ENCODE results near the gene AFAP1L1. TPM values are rescaled to one million over a fixed set of nuclear protein-coding genes. Genes with fewer than 3 reads are reported as not detected.
A peak's percentile ranks its signal among the peaks of the same experiment; 100 is the strongest.

Gene AFAP1L1
- total and polyA plus RNA-seq, 2 of the 13 experiments (the other 11 are each of a cell fraction or from before 2014, with no cell fraction given): 0.38 to 1.0 TPM

DNA sequence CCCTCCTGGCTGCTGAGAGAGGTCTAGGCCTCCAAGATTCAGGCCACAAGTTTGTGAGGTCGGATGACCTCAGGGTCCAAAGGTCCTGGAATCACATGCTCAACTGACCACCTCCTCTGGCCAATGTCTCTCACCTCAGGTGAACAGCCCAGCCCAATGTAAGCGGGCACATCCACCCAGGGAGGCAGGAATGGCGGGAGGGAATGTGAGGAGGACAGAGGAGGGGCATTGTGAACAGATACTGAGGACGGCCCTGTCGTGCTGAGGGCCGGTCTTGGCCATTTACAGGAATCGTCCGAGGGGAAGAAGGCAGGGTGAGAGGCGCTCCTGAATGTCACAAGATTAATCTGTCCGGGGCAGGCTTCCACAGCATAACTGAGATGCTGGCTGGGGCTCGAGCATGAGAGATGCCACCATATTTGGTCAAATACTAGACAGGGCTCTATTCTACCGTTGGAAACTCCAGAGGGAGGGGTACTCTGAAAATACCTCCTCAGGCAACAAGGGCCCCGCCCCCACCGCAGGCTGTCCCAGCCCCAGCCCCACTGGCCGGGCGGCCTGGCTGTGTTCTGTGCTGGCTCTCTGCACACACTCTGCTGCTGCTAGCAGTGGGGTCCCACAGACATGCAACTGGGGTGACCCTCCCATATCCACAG, 108.9 kb downstream of the AFAP1L1 start (continued):
- TF ChIP-seq, protein P1, sequence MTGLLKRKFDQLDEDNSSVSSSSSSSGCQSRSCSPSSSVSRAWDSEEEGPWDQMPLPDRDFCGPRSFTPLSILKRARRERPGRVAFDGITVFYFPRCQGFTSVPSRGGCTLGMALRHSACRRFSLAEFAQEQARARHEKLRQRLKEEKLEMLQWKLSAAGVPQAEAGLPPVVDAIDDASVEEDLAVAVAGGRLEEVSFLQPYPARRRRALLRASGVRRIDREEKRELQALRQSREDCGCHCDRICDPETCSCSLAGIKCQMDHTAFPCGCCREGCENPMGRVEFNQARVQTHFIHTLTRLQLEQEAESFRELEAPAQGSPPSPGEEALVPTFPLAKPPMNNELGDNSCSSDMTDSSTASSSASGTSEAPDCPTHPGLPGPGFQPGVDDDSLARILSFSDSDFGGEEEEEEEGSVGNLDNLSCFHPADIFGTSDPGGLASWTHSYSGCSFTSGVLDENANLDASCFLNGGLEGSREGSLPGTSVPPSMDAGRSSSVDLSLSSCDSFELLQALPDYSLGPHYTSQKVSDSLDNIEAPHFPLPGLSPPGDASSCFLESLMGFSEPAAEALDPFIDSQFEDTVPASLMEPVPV (CRISPR knock-in tag; IDR thresholded peaks at IDR 0.05): 0 out of 2 replicates have a peak, but pooled peaks have one; percentile 65
- TF ChIP-seq RCOR2 (CRISPR knock-in tag; IDR thresholded peaks at IDR 0.05) (0 out of 2 replicates have a peak, but pooled peaks have one; percentile 15), ATF7 (IDR thresholded peaks at IDR 0.05) (peak; percentile 36; the same call in 1 of the 2 replicates), ATF7 (CRISPR knock-in tag; IDR thresholded peaks at IDR 0.05) (peak; percentile 80), RARA (CRISPR knock-in tag; IDR thresholded peaks at IDR 0.05) (peak; percentile 45), PRPF4 (IDR thresholded peaks at IDR 0.05; ENCODE audit: low read depth, low read length, poor library complexity, severe bottlenecking) (no peak), ZNF850 (CRISPR knock-in tag; conservative IDR thresholded peaks at IDR 0.05) (no peak), CHD4 (IDR thresholded peaks at IDR 0.05; ENCODE audit: borderline replicate concordance, low read length) (no peak), ZNF569 (CRISPR knock-in tag; IDR thresholded peaks at IDR 0.05; ENCODE audit: borderline replicate concordance) (no peak), GLI4 (CRISPR knock-in tag; IDR thresholded peaks at IDR 0.05; ENCODE audit: borderline replicate concordance) (no peak), IKZF1 (IDR thresholded peaks at IDR 0.05) (no peak), NCOR1 (IDR thresholded peaks at IDR 0.05; ENCODE audit: borderline replicate concordance, low read length) (peak; percentile 83), ZNF33B (CRISPR knock-in tag; IDR thresholded peaks at IDR 0.05) (0 out of 2 replicates have a peak, but pooled peaks have one; percentile 48), NR2F6 (IDR thresholded peaks at IDR 0.05) (peak; percentile 54; the same call in 1 of the 2 replicates), NR2F6 (CRISPR knock-in tag; IDR thresholded peaks at IDR 0.05) (peak; percentile 78), JUN (CRISPR knock-in tag; IDR thresholded peaks at IDR 0.05) (peak; percentile 71; the same call in 1 of the 2 replicates), HHEX (CRISPR knock-in tag; IDR thresholded peaks at IDR 0.05) (no peak)
- TF ChIP-seq, protein P2, sequence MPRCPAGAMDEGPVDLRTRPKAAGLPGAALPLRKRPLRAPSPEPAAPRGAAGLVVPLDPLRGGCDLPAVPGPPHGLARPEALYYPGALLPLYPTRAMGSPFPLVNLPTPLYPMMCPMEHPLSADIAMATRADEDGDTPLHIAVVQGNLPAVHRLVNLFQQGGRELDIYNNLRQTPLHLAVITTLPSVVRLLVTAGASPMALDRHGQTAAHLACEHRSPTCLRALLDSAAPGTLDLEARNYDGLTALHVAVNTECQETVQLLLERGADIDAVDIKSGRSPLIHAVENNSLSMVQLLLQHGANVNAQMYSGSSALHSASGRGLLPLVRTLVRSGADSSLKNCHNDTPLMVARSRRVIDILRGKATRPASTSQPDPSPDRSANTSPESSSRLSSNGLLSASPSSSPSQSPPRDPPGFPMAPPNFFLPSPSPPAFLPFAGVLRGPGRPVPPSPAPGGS (CRISPR knock-in tag; IDR thresholded peaks at IDR 0.05): peak; percentile 27; the same call in 1 of the 2 replicates
- TF ChIP-seq, protein P3, sequence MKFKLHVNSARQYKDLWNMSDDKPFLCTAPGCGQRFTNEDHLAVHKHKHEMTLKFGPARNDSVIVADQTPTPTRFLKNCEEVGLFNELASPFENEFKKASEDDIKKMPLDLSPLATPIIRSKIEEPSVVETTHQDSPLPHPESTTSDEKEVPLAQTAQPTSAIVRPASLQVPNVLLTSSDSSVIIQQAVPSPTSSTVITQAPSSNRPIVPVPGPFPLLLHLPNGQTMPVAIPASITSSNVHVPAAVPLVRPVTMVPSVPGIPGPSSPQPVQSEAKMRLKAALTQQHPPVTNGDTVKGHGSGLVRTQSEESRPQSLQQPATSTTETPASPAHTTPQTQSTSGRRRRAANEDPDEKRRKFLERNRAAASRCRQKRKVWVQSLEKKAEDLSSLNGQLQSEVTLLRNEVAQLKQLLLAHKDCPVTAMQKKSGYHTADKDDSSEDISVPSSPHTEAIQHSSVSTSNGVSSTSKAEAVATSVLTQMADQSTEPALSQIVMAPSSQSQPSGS (CRISPR knock-in tag; IDR thresholded peaks at IDR 0.05): peak; percentile 89
- TF ChIP-seq, protein P4, sequence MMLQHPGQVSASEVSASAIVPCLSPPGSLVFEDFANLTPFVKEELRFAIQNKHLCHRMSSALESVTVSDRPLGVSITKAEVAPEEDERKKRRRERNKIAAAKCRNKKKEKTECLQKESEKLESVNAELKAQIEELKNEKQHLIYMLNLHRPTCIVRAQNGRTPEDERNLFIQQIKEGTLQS (CRISPR knock-in tag; IDR thresholded peaks at IDR 0.05): peak; percentile 63; the same call in 1 of the 2 replicates
- TF ChIP-seq, protein P5, sequence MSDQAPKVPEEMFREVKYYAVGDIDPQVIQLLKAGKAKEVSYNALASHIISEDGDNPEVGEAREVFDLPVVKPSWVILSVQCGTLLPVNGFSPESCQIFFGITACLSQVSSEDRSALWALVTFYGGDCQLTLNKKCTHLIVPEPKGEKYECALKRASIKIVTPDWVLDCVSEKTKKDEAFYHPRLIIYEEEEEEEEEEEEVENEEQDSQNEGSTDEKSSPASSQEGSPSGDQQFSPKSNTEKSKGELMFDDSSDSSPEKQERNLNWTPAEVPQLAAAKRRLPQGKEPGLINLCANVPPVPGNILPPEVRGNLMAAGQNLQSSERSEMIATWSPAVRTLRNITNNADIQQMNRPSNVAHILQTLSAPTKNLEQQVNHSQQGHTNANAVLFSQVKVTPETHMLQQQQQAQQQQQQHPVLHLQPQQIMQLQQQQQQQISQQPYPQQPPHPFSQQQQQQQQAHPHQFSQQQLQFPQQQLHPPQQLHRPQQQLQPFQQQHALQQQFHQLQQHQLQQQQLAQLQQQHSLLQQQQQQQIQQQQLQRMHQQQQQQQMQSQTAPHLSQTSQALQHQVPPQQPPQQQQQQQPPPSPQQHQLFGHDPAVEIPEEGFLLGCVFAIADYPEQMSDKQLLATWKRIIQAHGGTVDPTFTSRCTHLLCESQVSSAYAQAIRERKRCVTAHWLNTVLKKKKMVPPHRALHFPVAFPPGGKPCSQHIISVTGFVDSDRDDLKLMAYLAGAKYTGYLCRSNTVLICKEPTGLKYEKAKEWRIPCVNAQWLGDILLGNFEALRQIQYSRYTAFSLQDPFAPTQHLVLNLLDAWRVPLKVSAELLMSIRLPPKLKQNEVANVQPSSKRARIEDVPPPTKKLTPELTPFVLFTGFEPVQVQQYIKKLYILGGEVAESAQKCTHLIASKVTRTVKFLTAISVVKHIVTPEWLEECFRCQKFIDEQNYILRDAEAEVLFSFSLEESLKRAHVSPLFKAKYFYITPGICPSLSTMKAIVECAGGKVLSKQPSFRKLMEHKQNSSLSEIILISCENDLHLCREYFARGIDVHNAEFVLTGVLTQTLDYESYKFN (CRISPR knock-in tag; conservative IDR thresholded peaks at IDR 0.05): peak; percentile 72

Measured in HepG2 (cell line).